Bronchial epithelial cell (primary cell): ENCODE measurements around the gene DOCK1. TPM values are rescaled to one million over a fixed set of nuclear protein-coding genes. Genes with fewer than 3 reads are reported as not detected.

Experiments used
- DNase-seq: peaks from one replicate; pipeline ENCODE4 v3.0.0-alpha.2; 2010; ENCODE audit warnings: low read depth
- FAIRE-seq: peaks from 2 replicates; lab custom pipeline; 2011; peaks lifted over from hg19 to GRCh38; lab: Jason Lieb, UNC
- H3K27me3 ChIP-seq: 2 replicates; pipeline ENCODE4 v1.5.1; 2011; ENCODE audit warnings: low read length; ENCODE audit not compliant: control insufficient read depth, insufficient read depth
- H3K36me3 ChIP-seq: 2 replicates; pipeline ENCODE4 v1.5.1; 2011; ENCODE audit warnings: low read length; ENCODE audit not compliant: control insufficient read depth, insufficient read depth
- H3K4me3 ChIP-seq: 2 replicates; pipeline ENCODE4 v1.5.1; 2011; ENCODE audit warnings: mild to moderate bottlenecking, low read depth, low read length, control low read depth
- CTCF ChIP-seq: IDR thresholded peaks from 2 replicates; pipeline ENCODE4 v1.5.1; 2011; ENCODE audit warnings: mild to moderate bottlenecking, moderate library complexity, low read length, control low read depth, inconsistent platforms; ENCODE audit not compliant: insufficient read depth, severe bottlenecking
- total RNA-seq: library from RNA; depleted of rRNA; stranded (reverse); fragments of >200 nt; gene quantifications from 2 replicates; pipeline ENCODE4 v1.2.1, GENCODE V29; 2014

The DOCK1 gene
- total RNA-seq, 1 donor from 2014 or later: 173 TPM

DNA sequence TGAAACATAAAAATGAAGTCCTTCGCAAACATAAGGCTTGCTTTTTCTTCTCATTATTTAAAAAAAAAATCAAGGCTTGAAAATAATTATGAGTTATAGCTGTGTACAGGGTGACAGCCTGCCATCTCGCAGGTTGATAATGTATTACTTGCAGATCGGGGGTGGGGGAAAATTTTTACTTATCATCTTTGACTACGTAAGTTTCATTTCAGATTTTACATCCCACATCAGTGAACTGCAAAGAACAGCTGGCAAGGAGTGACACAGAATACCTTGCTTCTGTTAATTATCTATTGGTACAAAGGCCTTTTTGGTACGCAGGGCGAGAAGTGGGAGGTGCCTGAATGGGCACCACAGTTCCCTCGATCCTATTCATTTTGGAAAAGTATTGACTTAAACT lies 232.2 kb downstream of the DOCK1 start:
- TF ChIP-seq CTCF: no peak
- Histone ChIP-seq H3K27me3 (no peaks in the 10 kb centered on the region), H3K4me3 (no peak overlapping the region), H3K36me3 (peaks cover 5% of the 10 kb centered on the region)
- no peak for DNase-seq
- FAIRE-seq: no peak

DNA sequence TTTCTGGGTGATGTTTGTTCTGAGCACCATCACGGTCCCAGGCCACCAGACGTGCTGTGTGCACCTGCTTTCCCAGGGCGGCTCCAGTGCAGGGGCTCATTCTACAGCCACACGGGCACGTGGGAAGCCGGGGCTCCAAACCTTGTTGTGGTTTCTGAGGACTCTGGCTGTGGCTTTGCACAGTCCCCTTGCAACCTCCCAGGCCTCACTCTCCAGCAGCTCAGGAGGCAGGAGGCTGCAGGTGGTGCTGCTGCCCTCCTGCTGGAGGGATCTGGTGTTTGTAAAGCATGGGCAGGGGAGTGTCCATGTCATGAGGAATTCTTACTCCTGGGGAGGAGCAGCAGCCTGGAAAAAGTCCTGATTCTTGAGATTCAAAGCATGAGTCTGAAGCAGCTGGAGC lies 236.9 kb downstream of the DOCK1 start:
- FAIRE-seq (no peak), DNase-seq (no peak)
- Histone ChIP-seq H3K36me3 (peaks cover 5% of the 10 kb centered on the region), H3K27me3 (no peaks in the 10 kb centered on the region), H3K4me3 (no peak overlapping the region)
- no peak for TF ChIP-seq CTCF

- H3K36me3 ChIP-seq: peaks cover 4% of the 10 kb centered on the region
- no peak for DNase-seq
- H3K27me3 ChIP-seq: no peaks in the 10 kb centered on the region
- H3K4me3 ChIP-seq: no peak overlapping the region
- TF ChIP-seq CTCF: no peak
- FAIRE-seq: no peak
Observed at GRCh38 chr10:127142856-127143255, 237.6 kb downstream of the DOCK1 start.

DNA sequence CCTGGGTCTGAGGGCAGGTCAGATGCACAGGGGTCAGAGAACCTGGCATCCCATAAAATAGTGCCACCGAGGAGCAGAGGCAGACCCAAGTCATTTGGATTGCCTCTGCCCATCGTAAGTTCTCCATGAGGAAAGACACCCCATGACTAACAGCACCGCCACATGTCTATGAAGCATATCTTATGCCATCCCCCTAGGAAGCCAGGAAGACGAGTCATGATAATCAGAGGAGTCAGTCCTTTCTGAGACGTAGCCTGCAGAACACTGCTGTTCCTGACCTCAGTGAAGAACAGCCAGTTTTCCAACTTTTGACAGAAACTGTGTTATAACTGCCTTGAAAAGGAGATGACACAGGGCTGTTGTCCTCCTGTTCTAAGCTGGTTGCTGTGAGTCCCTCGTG lies 239.9 kb downstream of the DOCK1 start:
- no peak overlapping the region for H3K4me3 ChIP-seq
- no peaks in the 10 kb centered on the region for H3K27me3 ChIP-seq
- TF ChIP-seq CTCF: no peak
- FAIRE-seq (no peak), DNase-seq (peak; percentile 77)
- peaks cover 4% of the 10 kb centered on the region for H3K36me3 ChIP-seq

DNA sequence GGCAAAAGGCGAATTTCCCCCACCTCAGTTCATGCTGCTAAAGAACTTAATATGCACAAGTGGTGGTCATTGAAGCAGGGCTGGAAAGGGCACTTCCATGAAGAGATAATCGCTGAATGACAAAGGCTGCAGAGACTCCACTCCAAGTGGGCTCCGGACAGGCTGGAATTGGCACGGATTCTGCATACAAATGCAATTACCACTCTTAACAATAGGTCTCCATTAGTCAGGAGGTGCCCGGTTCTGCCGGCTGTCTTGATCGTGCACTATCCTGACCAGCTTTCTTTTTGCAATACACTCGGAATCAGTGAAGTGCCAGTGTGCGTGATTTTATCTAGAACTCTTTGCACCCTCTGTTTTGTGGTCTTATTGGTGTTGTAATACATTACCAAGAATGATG lies 241.4 kb downstream of the DOCK1 start:
- DNase-seq (no peak), FAIRE-seq (no peak)
- no peak for TF ChIP-seq CTCF
- Histone ChIP-seq H3K4me3 (no peak overlapping the region), H3K27me3 (no peaks in the 10 kb centered on the region), H3K36me3 (peaks cover 1% of the 10 kb centered on the region)
